Right ventricle myocardium inferior (tissue), 1 donor: ENCODE data around the gene PEA15. TPM values are rescaled to one million over a fixed set of nuclear protein-coding genes. Genes with fewer than 3 reads are reported as not detected.

ENCODE experiments used
- ATAC-seq: fragments of 200-7000 bp; cut with Tn5 transposase; one replicate; pipeline ENCODE4 v1.9.1; 2020; ENCODE audit warnings: mild to moderate bottlenecking, moderate library complexity
- DNase-seq: peaks from one replicate; pipeline ENCODE4 v3.0.0; 2021; ENCODE audit errors: missing footprints
- intact Hi-C: fragments of 100-400 bp; cut with DNase I; formaldehyde crosslinking; loops from one replicate; pipeline ENCODE4 v1.11.0; 2022
- total RNA-seq: library from RNA; stranded (reverse); fragmentation: NEBNext Ultra II Directional; extraction: Animal tissue kit (Norgen Biotek cat#: 25700); gene quantifications from one replicate; pipeline ENCODE4 v1.2.1, GENCODE V29; 2021
- donor health status: DM: no; HTN: yes; CAD: no; lungs with severe emphysema.

PEA15 gene
- total RNA-seq, 1 donor from 2014 or later, result 283 TPM

- intact Hi-C loops, result no loop called here
- DNase-seq, result no peak
- no peak for ATAC-seq
Measured at GRCh38 chr1:160256396-160257046, 51.3 kb downstream of the PEA15 start.

DNA sequence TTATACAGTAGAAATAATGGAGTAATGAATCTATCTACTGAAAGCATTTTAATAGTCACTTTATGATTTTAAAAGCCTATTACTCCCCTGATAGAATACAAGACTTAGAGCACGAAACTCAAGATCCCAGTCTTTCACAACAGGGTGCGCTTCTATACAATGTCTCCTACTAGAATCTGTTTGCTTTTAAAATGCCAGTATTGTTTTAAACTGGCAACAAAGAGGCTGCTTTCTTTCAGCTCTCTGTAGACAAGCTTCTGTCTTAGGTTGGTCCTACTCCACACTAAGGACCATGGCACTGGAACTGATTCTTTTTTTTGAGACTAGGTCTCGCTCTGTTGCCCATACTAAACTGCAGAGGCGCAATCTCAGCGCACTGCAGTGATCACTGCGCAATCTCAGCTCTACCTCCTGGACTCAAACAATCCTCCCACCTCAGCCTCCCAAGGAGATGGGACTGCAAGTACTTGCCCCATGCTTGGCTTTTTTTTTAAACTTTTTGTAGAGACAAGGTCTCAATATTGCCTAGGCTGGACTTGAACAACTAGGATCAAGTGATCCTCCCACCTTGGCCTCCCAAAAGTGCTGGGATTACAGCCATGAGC is 52.3 kb downstream of the PEA15 start:
- intact Hi-C loops, result no loop called here
- DNase-seq (no peak), ATAC-seq (no peak)

GRCh38 chr1:160258177-160258798 is 53.1 kb downstream of the PEA15 start:
- intact Hi-C loops, result no loop called here
- DNase-seq (no peak), ATAC-seq (no peak)

DNA sequence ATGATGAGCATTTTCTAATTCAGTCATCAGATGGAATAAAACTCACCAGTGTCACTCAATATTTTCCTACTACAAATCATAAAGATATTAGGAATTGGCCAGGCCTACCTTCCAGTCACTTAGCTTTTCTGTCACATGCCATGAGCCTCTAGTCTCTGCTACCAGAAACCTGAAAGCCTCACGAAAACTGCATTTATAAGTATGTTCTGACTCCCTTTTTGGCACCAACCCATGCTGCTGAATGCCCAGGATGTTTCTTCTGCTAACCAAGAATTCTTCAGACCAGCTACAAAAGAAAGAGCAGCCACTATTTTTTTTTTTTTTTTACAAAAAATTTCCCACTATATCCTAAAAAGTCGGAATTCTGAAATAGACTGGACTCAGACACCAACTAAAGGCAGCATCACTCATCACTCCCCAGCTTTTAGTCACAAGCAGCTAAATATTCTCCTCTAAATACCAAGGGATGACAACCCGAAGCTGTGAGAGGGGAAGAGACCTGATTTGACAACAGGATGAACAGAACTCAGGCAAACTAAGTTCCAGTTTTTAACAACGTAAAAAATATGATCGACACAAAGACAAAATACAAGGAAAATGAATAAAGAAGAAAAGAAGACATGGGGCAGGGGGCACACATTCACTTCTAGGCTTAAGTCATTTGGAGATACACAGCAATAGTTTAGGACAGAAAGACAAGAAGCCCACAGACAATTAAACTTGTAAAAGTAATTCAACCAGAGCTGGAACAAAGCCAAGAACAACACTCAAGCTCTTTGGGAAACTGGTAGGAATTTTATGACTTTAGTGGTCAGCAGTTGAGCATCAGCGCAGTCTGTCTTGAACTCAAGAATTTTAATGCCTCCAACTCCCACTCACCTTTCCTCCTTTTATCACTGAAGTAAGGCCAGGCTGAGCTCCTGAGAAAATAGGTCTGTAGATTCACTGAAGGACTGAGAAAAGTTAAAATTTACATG is 55.5 kb downstream of the PEA15 start:
- no peak for ATAC-seq
- no peak for DNase-seq
- intact Hi-C loops, result no loop called here

GRCh38 chr1:160261556-160261892 is 56.3 kb downstream of the PEA15 start:
- ATAC-seq, result peak; percentile 16
- intact Hi-C loops, result no loop called here
- DNase-seq, result no peak

GRCh38 chr1:160261893-160262794 is 57.0 kb downstream of the PEA15 start, which contains the start of gene DCAF8:
TSS of gene DCAF8 (minus strand) at chr1:160262549. CDS start at chr1:160244008, 18,541 bp downstream.
- intact Hi-C loops, result loop anchor here (2.0 kb wide), 1 partner anchor 23 kb away; the partner anchor contains the start of gene PEX19
- DNase-seq (peak; percentile 99), ATAC-seq (peak; percentile 99)

GRCh38 chr1:160264795-160265307 is 59.7 kb downstream of the PEA15 start:
- no peak for ATAC-seq
- intact Hi-C loops, result no loop called here

More at GRCh38 chr1:160264795-160265307, 59.7 kb downstream of the PEA15 start:
- DNase-seq, result no peak

Other genes with a start within 250 kb of the PEA15 start
- 2.4 TPM for gene PIGM, start 173.4 kb upstream of the PEA15 start, total RNA-seq
- not detected for gene KCNJ10, start 135.2 kb upstream of the PEA15 start, total RNA-seq
- gene KCNJ9, start 123.8 kb upstream of the PEA15 start, total RNA-seq, result not detected
- gene IGSF8, start 106.8 kb upstream of the PEA15 start, total RNA-seq, result 21.9 TPM
- 209 TPM for gene ATP1A2, start 89.6 kb upstream of the PEA15 start, total RNA-seq
- not detected for gene ATP1A4, start 53.8 kb upstream of the PEA15 start, total RNA-seq
- gene CASQ1, start 14.8 kb upstream of the PEA15 start, total RNA-seq, result 27.0 TPM
- gene DCAF8, start 57.2 kb downstream of the PEA15 start, total RNA-seq, result 142 TPM
- 102 TPM for gene PEX19, start 79.7 kb downstream of the PEA15 start, total RNA-seq
- 84.2 TPM for gene COPA, start 137.9 kb downstream of the PEA15 start, total RNA-seq
- gene NCSTN, start 138.0 kb downstream of the PEA15 start, total RNA-seq, result 66.7 TPM
- gene NHLH1, start 161.7 kb downstream of the PEA15 start, total RNA-seq, result not detected
- 2.0 TPM for gene VANGL2, start 195.2 kb downstream of the PEA15 start, total RNA-seq